ENCODE results near the gene OGDH.

Gene OGDH

GRCh38 chr7:44637788-44638594 lies 31.6 kb downstream of the OGDH start:
- DNase-seq (ENCODE audit: low read depth, low spot score) = no peak

DNA sequence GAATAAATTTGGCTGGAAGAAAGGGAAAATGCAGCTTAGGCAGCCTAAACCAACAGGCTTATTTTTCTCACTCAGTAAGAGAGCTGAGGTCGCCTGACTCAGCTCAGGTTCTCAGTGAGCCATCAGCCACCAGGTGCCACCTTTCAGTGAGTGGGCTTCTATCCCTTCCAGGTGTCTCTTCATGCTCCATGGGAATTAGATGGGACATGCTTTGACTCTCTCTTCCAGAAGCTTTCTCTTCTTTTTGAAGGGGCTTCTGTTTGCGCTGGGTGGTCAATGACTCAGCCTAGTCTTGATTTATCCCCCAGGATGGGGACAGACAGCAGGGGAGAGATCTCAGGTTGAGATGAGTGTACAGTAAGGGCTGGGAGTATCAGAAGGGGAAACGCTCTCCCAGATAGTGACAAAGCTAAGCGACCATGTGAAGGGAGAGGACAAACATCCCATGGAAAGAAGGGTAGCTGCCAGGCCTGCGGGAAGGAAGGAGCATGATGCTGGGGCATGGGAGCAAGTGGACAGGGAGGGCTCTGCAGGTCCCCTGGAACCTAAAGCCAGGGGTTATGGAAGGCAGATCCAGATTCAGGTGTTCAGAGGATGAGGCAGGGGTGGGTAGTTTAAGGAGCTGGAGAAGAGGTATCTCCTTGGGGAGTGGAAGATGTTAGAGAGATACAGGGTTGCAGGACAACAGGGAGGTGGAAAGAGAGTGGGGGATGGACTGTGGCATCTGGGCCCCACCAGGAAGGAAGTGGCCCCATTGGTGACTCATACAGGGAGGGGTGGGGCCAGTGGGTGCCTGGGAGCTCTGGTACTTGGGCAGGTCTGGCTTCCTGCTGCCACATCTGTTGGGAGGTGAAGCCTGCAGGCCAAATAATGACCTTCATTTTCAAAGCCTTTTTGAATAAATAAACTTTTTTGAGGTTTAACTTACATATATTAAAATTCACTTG lies 32.5 kb downstream of the OGDH start:
- DNase-seq (ENCODE audit: low read depth, low spot score) = peak; percentile 20

DNA sequence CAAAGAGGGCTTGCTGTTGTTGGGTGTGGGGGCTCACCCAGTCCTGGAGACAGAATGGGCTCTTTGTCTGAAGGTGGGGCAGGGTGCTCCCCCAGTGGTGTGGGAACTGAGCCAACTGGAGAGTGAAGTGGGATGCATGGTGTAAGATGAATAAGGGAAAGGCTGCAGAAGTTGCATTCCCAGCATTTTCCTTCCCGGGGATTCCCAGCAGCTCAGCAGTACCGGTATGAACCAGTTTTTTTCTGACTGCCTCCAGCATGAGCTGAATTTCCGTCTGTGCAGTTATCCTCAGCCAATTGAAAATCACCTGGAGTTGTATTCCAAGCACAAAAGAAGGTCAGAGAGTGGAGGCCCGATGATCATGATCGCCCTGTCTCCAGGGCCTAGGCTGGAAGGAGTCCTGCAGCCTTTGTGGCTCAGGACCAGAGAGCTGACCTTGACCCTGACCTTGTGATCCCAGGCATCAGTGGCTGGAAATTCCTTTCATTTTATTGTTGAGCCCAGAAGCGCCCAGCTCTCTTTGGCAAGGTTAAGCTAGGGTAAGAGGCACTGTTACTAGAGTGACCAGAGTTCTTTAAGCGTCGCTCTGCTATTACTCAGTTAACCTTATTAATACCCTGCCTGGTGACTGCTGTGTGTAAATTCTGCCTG lies 33.4 kb downstream of the OGDH start:
- DNase-seq (ENCODE audit: low read depth, low spot score) = peak; percentile 38

GRCh38 chr7:44643206-44643605 lies 36.8 kb downstream of the OGDH start:
- no peak for DNase-seq (ENCODE audit: low read depth, low spot score)

DNA sequence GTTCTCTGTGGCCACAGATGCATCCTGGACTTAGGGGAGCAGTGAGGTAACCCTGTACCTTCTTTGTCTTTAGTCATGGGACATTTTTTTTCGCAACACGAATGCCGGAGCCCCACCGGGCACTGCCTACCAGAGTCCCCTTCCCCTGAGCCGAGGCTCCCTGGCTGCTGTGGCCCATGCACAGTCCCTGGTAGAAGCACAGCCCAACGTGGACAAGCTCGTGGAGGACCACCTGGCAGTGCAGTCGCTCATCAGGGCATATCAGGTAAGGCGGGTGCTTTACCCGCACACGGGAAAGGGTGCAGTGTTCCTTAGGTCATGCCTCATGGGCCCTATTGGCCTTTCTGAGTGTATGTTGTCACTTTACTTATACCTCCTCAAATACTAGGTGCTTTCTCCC lies 38.8 kb downstream of the OGDH start:
- no peak for DNase-seq (ENCODE audit: low read depth, low spot score)

- no peak for DNase-seq (ENCODE audit: low read depth, low spot score)
Measured at GRCh38 chr7:44645696-44646095, 39.3 kb downstream of the OGDH start.

- DNase-seq (ENCODE audit: low read depth, low spot score) = no peak
Measured at GRCh38 chr7:44646176-44646920, 39.9 kb downstream of the OGDH start.

GRCh38 chr7:44646921-44647636 lies 40.7 kb downstream of the OGDH start:
- DNase-seq (ENCODE audit: low read depth, low spot score) = no peak

DNA sequence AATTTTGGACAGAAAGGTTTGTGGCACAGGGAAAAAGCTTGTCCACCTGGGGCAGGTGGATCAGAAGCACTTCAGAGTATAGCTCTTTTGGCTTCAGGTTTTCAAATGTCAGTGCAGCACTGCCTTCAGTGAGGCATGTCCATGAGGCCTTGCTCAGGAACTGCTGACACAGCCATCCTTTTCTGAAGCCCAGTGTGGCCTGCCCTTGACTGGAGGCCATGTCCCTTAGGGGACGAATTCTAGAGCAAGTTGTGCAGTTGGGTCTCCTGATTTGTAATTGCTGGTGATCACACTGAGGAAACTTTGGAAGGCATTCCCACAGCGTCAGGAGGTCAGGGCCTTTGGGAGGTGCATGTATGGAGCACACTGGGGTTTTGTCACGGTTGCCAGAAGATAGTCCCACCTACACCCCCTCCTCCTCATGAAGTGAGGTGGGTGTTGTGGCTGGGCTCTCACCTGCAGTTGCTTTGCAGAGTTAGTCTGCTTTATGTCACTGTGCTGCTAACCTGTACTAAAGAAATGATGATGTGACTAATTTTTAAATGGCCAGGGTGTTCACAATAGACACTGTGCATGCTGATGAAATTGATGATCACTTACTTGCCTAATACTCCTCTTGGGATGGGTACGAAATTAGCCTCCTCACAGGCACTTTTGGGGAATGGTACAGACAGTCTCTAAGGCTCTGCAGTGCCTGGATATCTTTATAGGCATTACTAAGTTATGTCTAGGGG lies 41.7 kb downstream of the OGDH start:
- no peak for DNase-seq (ENCODE audit: low read depth, low spot score)

GRCh38 chr7:44650242-44650641 lies 43.8 kb downstream of the OGDH start:
- no peak for DNase-seq (ENCODE audit: low read depth, low spot score)

GRCh38 chr7:44650772-44651171 lies 44.3 kb downstream of the OGDH start:
- no peak for DNase-seq (ENCODE audit: low read depth, low spot score)

GRCh38 chr7:44652535-44652934 lies 46.1 kb downstream of the OGDH start:
- DNase-seq (ENCODE audit: low read depth, low spot score) = no peak

GRCh38 chr7:44654255-44654796 lies 47.9 kb downstream of the OGDH start:
- no peak for DNase-seq (ENCODE audit: low read depth, low spot score)

- no peak for DNase-seq (ENCODE audit: low read depth, low spot score)
Measured at GRCh38 chr7:44655341-44655740, 48.9 kb downstream of the OGDH start.

GRCh38 chr7:44658979-44659378 lies 52.6 kb downstream of the OGDH start:
- DNase-seq (ENCODE audit: low read depth, low spot score) = no peak

- DNase-seq (ENCODE audit: low read depth, low spot score) = no peak
Measured at GRCh38 chr7:44661233-44661632, 54.8 kb downstream of the OGDH start.

GRCh38 chr7:44664780-44665461 lies 58.5 kb downstream of the OGDH start:
- no peak for DNase-seq (ENCODE audit: low read depth, low spot score)

DNA sequence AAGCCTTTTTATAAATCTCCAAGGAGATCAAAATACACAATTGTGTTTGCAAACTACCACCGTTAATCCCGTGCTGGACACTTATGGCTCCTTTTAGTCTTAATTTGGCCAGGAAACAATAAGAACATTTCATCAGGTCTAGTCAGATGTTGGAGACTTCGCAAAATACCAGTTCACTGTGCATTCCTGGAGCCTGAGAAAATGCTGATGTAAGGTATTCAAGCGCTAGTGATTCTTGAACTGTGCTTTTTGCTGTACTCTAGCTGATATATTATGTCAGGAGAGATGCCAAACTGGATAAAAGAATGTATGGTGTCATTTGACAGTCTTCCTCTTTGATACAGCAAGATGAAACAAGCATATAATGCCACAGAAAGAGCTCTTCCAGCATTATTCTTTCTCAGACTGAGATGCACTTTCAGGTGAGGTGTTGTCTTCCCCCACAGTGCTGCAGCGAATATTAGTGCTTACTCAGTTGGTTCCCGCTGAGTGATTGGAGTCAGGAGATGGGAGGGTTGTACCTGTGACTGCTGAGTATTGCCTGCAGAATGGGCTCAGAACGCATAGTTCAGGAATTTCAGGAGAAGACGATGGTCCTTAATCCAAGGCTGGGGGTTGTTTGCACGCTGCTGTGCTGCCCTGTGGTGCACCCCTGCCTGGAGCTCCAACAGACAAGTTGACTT lies 59.2 kb downstream of the OGDH start:
- DNase-seq (ENCODE audit: low read depth, low spot score) = no peak

DNA sequence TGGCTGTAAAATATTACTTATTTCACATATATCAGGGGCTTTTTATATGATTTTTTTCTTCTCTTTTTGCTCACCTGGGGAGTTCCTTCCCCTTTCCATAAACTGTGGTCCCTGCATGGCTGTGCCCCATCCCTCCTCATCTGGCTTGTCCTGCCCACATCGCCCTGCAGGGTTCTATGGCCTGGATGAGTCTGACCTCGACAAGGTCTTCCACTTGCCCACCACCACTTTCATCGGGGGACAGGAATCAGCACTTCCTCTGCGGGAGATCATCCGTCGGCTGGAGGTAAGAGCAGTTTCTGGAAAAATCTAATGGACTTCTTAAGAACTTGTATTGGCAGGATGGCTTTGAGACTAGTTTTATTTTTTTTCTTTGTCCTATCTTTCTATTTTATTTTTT lies 60.1 kb downstream of the OGDH start:
- no peak for DNase-seq (ENCODE audit: low read depth, low spot score)
